Activated naive CD8-positive, alpha-beta T cell treated with anti-CD3 and anti-CD28 coated beads, Interleukin-2, amount 50 U/mL, for 16 hours (primary cell): Measurements from ENCODE around the gene TMEM88.
"Not testable (repeated sequence)": the region's sequence is repeated elsewhere in the genome, so short reads cannot be mapped to it uniquely, and the experiment has no call there.

Source experiments
- DNase-seq: peaks from one replicate; pipeline ENCODE4 v3.0.0-alpha.2; 2020; ENCODE audit warnings: low read depth, low spot score

TMEM88 gene

DNA sequence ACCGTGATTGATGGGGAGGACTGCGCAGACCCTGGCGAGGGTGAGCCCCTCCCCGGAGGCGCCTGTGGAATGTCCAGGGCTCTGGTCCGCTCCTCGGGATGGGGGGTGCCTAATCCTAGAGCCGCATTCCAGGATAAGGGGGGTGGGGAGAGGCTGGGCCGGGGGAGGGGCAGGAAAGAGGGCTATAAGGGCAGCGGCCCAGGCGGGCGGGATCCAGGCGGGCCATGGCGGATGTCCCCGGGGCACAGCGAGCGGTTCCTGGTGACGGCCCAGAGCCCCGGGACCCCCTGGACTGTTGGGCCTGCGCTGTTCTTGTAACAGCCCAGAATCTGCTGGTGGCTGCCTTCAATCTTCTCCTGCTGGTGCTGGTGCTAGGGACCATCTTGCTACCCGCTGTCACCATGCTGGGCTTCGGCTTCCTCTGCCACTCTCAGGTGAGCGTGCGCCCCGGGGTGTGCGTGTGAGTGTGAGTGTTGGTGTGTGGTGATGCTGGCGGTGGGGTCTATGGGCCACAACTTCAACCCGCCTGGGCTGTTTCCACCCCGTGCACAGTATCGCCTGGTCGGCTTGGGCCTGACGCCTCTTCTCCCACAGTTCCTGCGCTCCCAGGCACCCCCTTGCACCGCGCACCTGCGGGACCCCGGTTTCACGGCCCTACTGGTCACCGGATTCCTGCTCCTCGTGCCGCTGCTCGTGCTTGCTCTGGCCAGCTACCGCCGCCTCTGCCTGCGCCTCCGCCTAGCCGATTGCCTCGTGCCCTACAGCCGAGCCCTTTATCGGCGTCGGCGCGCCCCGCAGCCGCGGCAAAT lies at the start of gene TMEM88:
TSS of gene TMEM88 (plus strand) at position 216 of the 809 bp plus-strand sequence. CDS start at position 225, 9 bp downstream.
- no peak for DNase-seq

DNA sequence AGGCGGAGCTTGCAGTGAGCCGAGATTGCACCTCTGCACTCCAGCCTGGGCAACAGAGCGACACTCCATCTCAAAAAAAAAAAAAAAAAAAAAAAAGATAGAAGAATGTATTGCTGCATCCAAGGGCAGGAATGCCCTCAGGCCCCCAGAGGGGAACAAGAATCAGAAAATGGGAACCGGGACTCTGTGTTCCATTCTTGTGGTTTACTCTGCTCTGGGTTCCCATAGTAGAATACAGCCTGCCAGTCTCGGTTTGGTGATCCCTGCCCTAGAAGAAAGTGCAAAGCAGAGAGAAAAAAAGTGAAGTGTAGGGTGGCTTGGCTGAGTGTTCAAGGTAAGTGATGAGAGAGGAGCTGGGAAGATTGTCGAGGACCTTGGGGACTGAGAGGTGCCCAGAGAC lies 48.3 kb upstream of the TMEM88 start:
- DNase-seq, result no peak

- DNase-seq, result no peak
These were observed 47.7 kb upstream of the TMEM88 start for GRCh38 chr17:7807206-7807605.

- DNase-seq, result no peak
These were observed 45.6 kb upstream of the TMEM88 start for GRCh38 chr17:7809086-7809790.

DNA sequence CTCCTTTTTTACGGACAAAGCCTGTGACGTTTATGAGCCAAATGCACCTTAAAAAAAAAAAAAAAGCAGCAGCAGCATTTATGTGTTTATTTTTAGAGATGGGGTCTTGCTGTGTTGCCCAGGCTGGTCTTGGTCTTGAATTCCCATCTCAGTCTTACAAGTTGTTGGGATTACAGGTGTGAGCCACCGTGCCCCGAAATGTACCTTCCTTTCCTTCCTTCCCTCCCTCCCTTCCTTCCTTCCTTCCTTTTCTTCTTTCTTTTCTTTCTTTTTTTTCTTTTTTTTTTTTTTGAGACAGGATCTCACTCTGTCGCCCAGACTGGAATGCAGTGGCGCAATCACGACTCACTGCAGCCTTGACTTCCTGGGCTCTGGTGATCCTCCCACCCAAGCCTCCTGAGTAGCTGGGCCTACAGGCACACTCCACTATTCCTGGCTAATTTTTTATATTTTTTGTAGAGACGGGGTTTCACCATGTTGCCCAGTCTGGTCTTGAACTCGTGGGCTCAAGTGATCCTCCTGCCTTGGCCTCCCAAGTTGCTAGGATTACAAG lies 45.0 kb upstream of the TMEM88 start:
- not testable (repeated sequence) for DNase-seq

GRCh38 chr17:7811251-7811650 lies 43.6 kb upstream of the TMEM88 start:
- no peak for DNase-seq

DNA sequence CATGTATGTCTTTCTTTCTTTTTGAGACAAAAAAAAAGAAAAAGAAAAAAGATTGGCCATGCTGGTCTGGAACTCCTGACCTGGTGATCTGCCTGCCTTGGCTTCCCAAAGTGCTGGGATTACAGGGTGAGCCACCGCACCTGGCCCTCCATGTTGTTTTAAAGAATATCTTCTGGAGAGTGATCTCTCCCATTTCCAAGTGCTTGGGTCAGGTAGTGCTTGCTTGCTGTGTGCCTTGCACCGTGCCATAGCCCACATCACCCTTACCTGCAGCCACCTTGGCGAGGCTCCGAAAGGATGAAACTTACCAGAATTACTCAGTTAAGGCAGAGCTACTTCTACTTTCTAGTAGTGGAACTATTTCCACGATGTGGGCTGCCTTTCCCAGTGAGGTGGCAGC lies 39.9 kb upstream of the TMEM88 start:
- no peak for DNase-seq

- no peak for DNase-seq
These were observed 37.8 kb upstream of the TMEM88 start for GRCh38 chr17:7816926-7817642.

- DNase-seq, result no peak
These were observed 37.3 kb upstream of the TMEM88 start for GRCh38 chr17:7817643-7817964.

- DNase-seq, result no peak
These were observed 36.8 kb upstream of the TMEM88 start for GRCh38 chr17:7818026-7818425.

GRCh38 chr17:7818746-7819645 lies 35.9 kb upstream of the TMEM88 start:
- DNase-seq, result no peak

GRCh38 chr17:7820231-7820630 lies 34.6 kb upstream of the TMEM88 start:
- no peak for DNase-seq

GRCh38 chr17:7822126-7822525 lies 32.7 kb upstream of the TMEM88 start:
- DNase-seq, result no peak

DNA sequence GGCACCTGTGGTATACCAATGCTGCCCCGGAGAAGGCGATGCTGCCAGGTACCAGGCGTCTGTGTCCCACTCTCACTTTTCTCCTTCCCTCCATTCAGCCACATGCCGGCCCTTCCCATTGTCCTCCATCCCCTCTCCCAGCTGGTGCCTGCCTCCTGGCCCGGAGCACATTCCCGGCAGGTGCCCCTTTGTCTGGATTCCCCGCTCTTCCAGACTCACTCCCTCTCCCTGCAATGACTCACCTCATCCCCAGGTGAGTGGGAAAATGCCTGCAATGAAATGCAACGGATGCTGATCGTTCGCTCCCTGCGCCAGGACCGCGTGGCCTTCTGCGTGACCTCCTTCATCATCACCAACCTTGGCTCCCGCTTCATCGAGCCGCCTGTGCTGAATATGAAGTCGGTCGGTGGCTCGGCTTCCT lies 31.3 kb upstream of the TMEM88 start:
- no peak for DNase-seq

DNA sequence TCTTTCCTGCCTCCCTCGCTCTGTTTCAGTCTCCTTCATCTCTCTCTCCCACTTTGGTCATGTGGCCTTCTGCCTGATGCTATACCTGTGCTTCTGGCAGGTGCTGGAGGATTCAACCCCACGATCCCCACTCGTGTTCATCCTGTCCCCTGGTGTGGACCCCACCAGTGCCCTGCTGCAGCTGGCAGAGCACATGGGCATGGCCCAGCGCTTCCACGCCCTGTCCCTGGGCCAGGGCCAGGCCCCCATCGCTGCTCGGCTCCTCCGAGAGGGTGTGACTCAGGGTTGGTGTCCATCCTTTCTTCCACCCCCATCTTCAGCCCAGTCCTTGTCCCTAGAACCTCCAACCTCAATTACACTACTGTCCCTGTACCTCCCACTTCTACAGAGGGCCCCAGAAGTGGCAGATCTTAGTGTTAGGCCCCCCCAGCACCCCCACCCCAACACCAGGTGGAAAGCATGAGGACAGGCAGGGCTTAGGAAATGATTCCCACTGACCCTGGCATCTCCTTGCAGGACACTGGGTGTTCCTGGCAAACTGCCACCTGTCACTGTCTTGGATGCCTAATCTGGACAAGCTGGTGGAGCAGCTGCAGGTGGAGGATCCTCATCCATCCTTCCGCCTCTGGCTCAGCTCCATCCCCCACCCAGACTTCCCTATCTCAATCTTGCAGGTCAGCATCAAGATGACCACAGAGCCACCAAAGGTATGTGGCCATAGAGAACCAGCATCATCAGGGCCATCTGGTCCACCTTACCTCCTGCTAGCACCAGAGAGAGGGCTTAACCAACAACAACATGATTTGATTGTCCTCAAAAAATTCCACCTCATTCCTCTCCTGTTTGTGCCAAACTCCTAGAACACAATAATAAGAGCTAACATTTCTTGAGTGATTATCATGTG lies 30.6 kb upstream of the TMEM88 start:
- no peak for DNase-seq

- DNase-seq, result no peak
These were observed 29.5 kb upstream of the TMEM88 start for GRCh38 chr17:7825206-7825990.

GRCh38 chr17:7830616-7831015 lies 24.2 kb upstream of the TMEM88 start:
- DNase-seq, result no peak

DNA sequence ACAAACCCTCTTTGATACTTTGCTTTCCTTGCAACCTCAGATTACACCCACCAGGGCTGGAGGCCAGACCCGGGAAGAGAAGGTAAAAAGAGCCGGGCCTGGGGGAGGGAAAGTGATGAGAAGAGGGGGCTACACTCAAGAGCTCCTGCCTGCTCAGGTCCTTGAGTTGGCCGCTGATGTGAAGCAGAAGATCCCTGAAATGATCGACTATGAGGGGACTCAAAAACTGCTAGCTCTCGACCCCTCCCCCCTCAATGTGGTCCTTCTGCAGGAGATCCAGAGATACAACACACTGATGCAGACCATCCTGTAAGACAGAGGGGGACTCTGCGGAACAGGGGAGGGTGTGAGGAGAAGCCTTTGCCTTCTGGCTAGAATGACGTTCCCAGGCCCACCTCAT lies 23.6 kb upstream of the TMEM88 start:
- DNase-seq, result no peak

GRCh38 chr17:7832431-7832830 lies 22.4 kb upstream of the TMEM88 start:
- no peak for DNase-seq
